ENCODE measurements around the gene PDE6A. TPM values are rescaled to one million over a fixed set of nuclear protein-coding genes. Genes with fewer than 3 reads are reported as not detected.

The PDE6A gene
- total and polyA plus RNA-seq, 9 of the 15 experiments (the other 6 are each of a cell fraction or from before 2014, with no cell fraction given), result 0.01 to 0.04 (median 0.01) TPM; not detected in 6

GRCh38 chr5:149837680-149838269 is 106.8 kb downstream of the PDE6A start (continued):
- TF ChIP-seq MGA (IDR thresholded peaks at IDR 0.05) (no peak), ZBTB8A (IDR thresholded peaks at IDR 0.05; ENCODE audit: partially characterized antibody) (no peak), DEAF1 (CRISPR knock-in tag; IDR thresholded peaks at IDR 0.05) (peak; percentile 73), IRF2 (CRISPR knock-in tag; IDR thresholded peaks at IDR 0.05) (no peak), HDAC8 (tag; IDR thresholded peaks at IDR 0.05) (no peak), ZBTB17 (CRISPR knock-in tag; IDR thresholded peaks at IDR 0.05) (no peak), ZNF408 (CRISPR knock-in tag; IDR thresholded peaks at IDR 0.05; ENCODE audit: low read depth) (no peak), SOX6 (IDR thresholded peaks at IDR 0.05) (no peak), RB1 (IDR thresholded peaks at IDR 0.05; ENCODE audit: low read depth) (peak; percentile 52; the same call in 1 of the 2 replicates), KLF16 (IDR thresholded peaks at IDR 0.05) (peak; percentile 63), POLR3G (IDR thresholded peaks at IDR 0.05; ENCODE audit: extremely low read depth, insufficient read length, insufficient replicate concordance) (no peak), TRIM25 (IDR thresholded peaks at IDR 0.05; ENCODE audit: borderline replicate concordance) (no peak)
